OCI-LY1 (cell line): ENCODE data around the gene RBM44.

ENCODE experiments used
- CTCF ChIP-seq: fragments of 200-600 bp; sonication (generic), shearing (Covaris generic); IDR thresholded peaks from 2 replicates; pipeline ENCODE4 v1.5.1; 2017; ENCODE audit warnings: mild to moderate bottlenecking, antibody characterized with exemption, low read length, moderate library complexity, mixed read lengths
- EZH2 ChIP-seq: fragments of 200-600 bp; sonication (generic), shearing (Covaris generic); IDR thresholded peaks from 2 replicates; pipeline ENCODE4 v1.8.0; 2017; ENCODE audit warnings: borderline replicate concordance, mixed run types, mild to moderate bottlenecking, antibody characterized with exemption, low read length, moderate library complexity, mixed read lengths

GRCh38 chr2:237884681-237885080 is 86.1 kb downstream of the RBM44 start:
- TF ChIP-seq CTCF = no peak
- no peak for TF ChIP-seq EZH2
